Activated CD4-positive, alpha-beta T cell treated with anti-CD3 and anti-CD28 coated beads for 36 hours (primary cell): ENCODE measurements around the gene STARD5. TPM values are rescaled to one million over a fixed set of nuclear protein-coding genes. Genes with fewer than 3 reads are reported as not detected.
A peak's percentile ranks its signal among the peaks of the same experiment; 100 is the strongest.

ENCODE experiments used
- ATAC-seq: fragments of 200-7000 bp; cut with Tn5 transposase; one replicate; pipeline ENCODE4 v1.10.0; 2021; ENCODE audit warnings: mild to moderate bottlenecking, moderate library complexity
- CTCF ChIA-PET: fragments of 350-600 bp; sonication (Branson Sonifier 250); formaldehyde crosslinking; loops from one replicate; lab custom pipeline; 2021; ENCODE audit warnings: antibody characterized with exemption; lab: Charles Lee
- POLR2A ChIA-PET: fragments of 350-600 bp; sonication (Branson Sonifier 250); formaldehyde crosslinking; loops from one replicate; lab custom pipeline; 2021; ENCODE audit warnings: antibody characterized with exemption, inconsistent platforms; lab: Charles Lee
- DNase-seq: peaks from one replicate; pipeline ENCODE4 v3.0.0-alpha.2; 2020
- H3K27ac Mint-ChIP-seq: one replicate; pipeline ENCODE4 v1.8.0; 2021; ENCODE audit warnings: mixed read lengths
- H3K27me3 Mint-ChIP-seq: one replicate; pipeline ENCODE4 v1.8.0; 2021; ENCODE audit warnings: mixed read lengths
- H3K36me3 Mint-ChIP-seq: one replicate; pipeline ENCODE4 v1.8.0; 2021; ENCODE audit warnings: low read depth, mixed read lengths
- H3K4me1 Mint-ChIP-seq: one replicate; pipeline ENCODE4 v1.8.0; 2021; ENCODE audit warnings: mixed read lengths
- H3K4me3 Mint-ChIP-seq: one replicate; pipeline ENCODE4 v1.8.0; 2021; ENCODE audit warnings: mild to moderate bottlenecking, moderate library complexity, mixed read lengths
- H3K9me3 Mint-ChIP-seq: one replicate; pipeline ENCODE4 v1.8.0; 2021; ENCODE audit warnings: low read depth, mixed read lengths
- intact Hi-C, 2 experiments: fragments of 100-400 bp; cut with DNase I in 1 of 2; cut with micrococcal nuclease in 1 of 2; formaldehyde crosslinking; loops; one replicate each; pipeline versions ENCODE4 v1.14.2 to v1.15.1; 2022 to 2024; cut with DNase I, micrococcal nuclease
- total RNA-seq, 2 experiments: library from RNA; stranded (reverse); gene quantifications; one replicate each; pipeline ENCODE4 v1.2.3, GENCODE V29; 2021

STARD5 gene
- total RNA-seq, 2 experiments from 2014 or later: 8.9 to 9.2 TPM

DNA sequence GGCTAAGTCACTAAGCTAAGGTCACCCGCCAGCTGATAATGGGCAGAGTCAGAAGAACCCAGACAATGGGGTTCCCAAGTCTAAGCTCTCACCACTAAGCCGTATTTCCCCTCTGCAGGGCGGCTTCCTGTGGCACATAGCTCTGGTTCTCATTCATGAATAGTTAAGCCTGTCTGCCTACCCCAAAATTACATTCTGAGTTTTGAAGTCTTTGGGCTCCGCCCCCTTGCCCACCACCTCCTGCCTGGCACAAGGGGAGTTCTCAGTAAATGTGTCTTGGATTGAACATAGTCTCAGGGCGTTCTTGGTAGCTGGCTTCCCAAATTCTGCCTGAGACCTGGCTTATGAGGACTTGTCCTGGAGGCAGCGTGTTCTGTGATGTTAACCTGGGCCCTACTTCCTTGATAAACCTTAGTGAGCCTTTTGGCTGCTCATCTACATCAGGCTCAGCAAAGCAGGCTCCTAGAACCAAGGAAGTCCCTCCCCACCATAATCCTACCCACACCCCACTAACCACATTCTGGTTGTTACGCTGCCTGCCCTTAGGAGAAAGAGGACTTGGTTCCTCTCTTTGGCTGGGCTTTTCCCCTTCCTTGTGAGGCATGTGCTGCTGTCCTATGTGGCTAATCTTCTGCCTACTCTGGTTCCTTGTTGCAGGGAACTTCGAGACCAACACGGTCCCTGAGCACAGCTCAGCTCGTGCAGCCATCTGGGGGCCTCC lies 54.9 kb downstream of the STARD5 start:
- Mint-ChIP-seq H3K4me1 (peaks cover 37% of the 10 kb centered on the region), H3K27ac (no peak overlapping the region)
- POLR2A ChIA-PET: no interaction called here

DNA sequence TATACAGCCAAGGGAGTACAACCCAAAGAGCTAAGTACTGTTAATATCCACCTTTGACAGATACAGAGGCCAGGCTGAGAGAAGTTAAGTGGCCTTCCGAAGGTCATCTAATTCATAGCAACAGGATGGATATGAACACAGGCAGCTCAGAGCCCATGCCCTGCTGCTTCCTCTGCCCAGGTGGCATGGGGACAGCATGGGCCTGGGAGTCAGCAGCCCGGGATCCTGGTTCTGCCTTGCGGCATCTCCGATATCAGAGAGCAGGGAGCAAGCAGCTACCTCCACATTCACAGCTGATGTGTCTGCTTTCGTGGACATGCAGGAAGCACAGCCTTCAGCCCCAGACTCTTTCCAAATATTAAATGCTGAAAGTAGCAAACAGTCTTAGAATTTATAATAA lies 55.6 kb downstream of the STARD5 start:
- peaks cover 2% of the 10 kb centered on the region for H3K27me3 Mint-ChIP-seq
- H3K36me3 Mint-ChIP-seq: no peaks in the 10 kb centered on the region
- no peaks in the 10 kb centered on the region for H3K9me3 Mint-ChIP-seq
- no peak for DNase-seq
- H3K4me3 Mint-ChIP-seq: no peak overlapping the region
- no peak overlapping the region for H3K27ac Mint-ChIP-seq
- H3K4me1 Mint-ChIP-seq: peaks cover 37% of the 10 kb centered on the region
- CTCF ChIA-PET: interaction anchor here (0.6 to 5.7 kb wide), 17 partner anchors 10 to 311 kb away, joined by 3 to 184 read pairs (median 3); no protein-coding TSS in a partner anchor
- no peak for ATAC-seq
- intact Hi-C loops: no loop called here
- POLR2A ChIA-PET: no interaction called here

More for the DNA sequence above, 54.9 kb downstream of the STARD5 start:
- ATAC-seq: no peak
- CTCF ChIA-PET: interaction anchor here (0.5 to 5.7 kb wide), 14 partner anchors 10 to 312 kb away, joined by 3 to 184 read pairs (median 3); no protein-coding TSS in a partner anchor
- no peak overlapping the region for H3K4me3 Mint-ChIP-seq
- no peaks in the 10 kb centered on the region for H3K36me3 Mint-ChIP-seq
- DNase-seq: no peak
- peaks cover 2% of the 10 kb centered on the region for H3K27me3 Mint-ChIP-seq
- H3K9me3 Mint-ChIP-seq: no peaks in the 10 kb centered on the region
- intact Hi-C loops: no loop called here

DNA sequence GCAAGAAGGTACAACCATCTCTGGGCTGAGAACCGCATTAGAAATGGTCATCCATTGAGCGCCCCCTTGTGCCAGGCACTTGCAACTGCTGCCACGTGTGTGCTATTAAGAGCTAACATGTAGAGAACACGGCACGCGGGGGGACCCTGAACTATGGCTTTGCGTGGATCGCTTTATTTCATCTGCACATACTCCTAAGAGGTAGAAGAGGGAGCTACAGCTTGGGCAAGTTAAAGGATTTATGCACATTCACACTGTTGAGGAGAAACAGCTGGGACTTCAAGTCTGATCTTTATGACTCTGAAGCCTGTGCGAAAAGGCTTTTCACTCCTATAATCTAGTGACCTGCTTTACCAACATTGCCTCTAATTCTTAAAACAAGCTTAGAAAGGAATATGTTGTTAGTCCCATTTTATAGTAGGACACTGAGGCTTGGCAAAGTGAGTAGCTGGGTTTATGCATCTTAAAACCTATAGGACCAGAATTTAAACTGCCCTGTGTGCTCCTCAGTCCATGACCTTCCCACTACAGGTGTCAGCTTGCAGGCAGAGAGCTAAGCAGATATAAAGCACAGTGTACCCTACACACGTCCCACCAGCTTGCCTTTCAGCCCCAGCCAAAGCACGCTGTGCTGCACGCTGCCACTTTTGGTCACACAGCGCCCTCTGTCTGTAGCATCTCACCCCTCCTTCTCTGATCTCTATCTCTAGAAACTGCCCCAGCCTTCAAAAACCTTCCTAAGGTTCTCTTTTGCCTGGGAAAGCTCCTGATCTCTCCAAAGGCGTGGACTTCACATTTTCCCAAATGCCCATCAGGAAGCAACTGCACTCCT lies 57.8 kb downstream of the STARD5 start:
- ATAC-seq (peak; percentile 93), DNase-seq (peak; percentile 92)
- H3K4me3 Mint-ChIP-seq: peak overlapping the region; percentile 53
- peaks cover 2% of the 10 kb centered on the region for H3K27me3 Mint-ChIP-seq
- H3K9me3 Mint-ChIP-seq: no peaks in the 10 kb centered on the region
- H3K27ac Mint-ChIP-seq: peak overlapping the region; percentile 75
- H3K36me3 Mint-ChIP-seq: no peaks in the 10 kb centered on the region
- intact Hi-C loops: loop anchor here (1.0 to 2.0 kb wide), 9 partner anchors 111 to 811 kb away; partner anchors contain the start of gene TLNRD1 (in 1 of the 2)
- peaks cover 37% of the 10 kb centered on the region for H3K4me1 Mint-ChIP-seq
- CTCF ChIA-PET: interaction anchor here (0.5 to 5.7 kb wide), 129 partner anchors 9 to 1393 kb away, joined by 3 to 184 read pairs (median 5); partner anchors contain the start of genes CFAP161 and STARD5
- POLR2A ChIA-PET: interaction anchor here (0.6 to 0.7 kb wide), 3 partner anchors 35 to 601 kb away, joined by 3 to 6 read pairs (median 3); no protein-coding TSS in a partner anchor

DNA sequence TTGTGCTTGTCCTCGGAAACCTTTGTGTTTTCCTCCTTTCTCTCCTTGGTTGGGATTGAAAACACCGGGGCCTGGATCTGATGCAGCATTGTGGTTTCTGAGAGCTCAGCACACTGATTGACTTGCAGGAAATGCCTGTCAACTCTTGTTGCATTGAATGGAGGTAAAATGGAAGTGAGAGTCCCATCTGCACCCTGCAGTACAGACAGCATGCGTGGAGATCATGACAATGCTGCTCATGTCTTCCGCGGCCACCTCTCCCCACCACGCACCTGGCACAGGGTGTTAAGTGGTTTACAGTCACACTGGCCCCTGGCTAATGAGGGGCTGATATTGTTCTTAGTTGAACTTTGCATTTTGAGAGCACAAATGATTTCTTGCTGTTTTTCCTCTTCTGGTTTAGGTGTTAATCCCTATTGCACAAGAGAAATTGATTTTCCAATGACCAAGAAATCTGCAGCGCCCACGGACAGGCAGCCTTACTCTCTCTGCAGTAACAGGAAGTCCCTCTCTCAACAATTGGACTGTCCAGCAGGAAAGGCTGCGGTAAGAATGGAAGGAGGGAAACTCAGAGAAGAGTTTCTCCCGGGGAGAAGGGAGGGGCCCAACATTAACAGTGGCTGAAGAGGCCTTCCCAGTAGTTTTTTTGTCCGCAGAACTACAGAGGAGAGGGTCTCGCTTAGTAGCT lies 58.5 kb downstream of the STARD5 start:
- DNase-seq (no peak), ATAC-seq (no peak)
- peak overlapping the region; percentile 53 for H3K4me3 Mint-ChIP-seq
- H3K4me1 Mint-ChIP-seq: peaks cover 32% of the 10 kb centered on the region
- CTCF ChIA-PET: interaction anchor here (0.7 to 5.7 kb wide), 105 partner anchors 10 to 843 kb away, joined by 3 to 184 read pairs (median 6); partner anchors contain the start of genes CFAP161 and STARD5
- H3K27me3 Mint-ChIP-seq: peaks cover 2% of the 10 kb centered on the region
- no peaks in the 10 kb centered on the region for H3K36me3 Mint-ChIP-seq
- intact Hi-C loops: no loop called here
- POLR2A ChIA-PET: interaction anchor here (0.6 to 0.7 kb wide), 2 partner anchors 162 to 600 kb away, joined by 3 to 6 read pairs; no protein-coding TSS in a partner anchor
- H3K9me3 Mint-ChIP-seq: no peaks in the 10 kb centered on the region
- peak overlapping the region; percentile 17 for H3K27ac Mint-ChIP-seq

DNA sequence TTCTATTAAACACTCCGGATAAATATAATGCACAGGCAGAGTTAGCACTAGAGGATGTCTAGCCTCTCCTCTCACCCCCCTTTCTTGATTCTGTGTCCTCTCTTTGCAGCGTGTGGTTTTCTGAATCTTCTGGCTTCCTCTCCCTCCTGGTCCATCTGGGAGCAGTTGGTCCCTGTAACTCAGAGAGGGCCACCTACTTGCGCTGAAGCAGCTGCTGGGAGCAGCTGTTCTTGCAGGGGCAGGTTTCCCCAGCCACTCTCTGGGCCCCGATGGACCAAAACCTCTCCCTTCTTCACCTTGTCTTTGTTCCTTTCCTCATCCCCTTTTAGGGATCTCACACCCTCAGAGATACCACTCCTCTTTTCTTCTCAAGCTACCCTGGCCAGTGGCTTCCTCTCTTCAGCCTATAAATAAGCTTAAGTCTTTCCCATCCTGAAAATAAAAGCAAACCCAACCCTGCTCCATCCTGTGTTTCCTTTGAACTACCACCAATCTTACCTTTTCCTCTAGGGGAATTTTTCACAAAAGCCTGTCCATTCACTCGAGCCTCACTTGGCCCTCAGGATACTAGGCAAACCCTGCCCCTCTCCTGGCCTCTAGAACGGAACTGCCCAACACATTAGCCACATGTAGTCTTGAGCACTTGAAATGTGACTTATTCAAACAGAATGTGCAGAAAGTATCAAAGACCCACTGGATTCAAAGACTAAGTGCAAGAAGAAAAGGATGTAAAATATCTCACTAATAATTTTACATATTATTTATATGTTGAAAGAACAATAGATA lies 59.7 kb downstream of the STARD5 start:
- DNase-seq (no peak), ATAC-seq (no peak)
- intact Hi-C loops: no loop called here
- ChIA-PET CTCF (interaction anchor here (0.7 to 5.7 kb wide), 4 partner anchors 9 to 156 kb away, joined by 3 to 90 read pairs (median 4); no protein-coding TSS in a partner anchor), POLR2A (no interaction called here)
- Mint-ChIP-seq H3K9me3 (no peaks in the 10 kb centered on the region), H3K27me3 (peaks cover 2% of the 10 kb centered on the region), H3K4me1 (peaks cover 24% of the 10 kb centered on the region), H3K36me3 (no peaks in the 10 kb centered on the region), H3K27ac (no peak overlapping the region), H3K4me3 (no peak overlapping the region)

DNA sequence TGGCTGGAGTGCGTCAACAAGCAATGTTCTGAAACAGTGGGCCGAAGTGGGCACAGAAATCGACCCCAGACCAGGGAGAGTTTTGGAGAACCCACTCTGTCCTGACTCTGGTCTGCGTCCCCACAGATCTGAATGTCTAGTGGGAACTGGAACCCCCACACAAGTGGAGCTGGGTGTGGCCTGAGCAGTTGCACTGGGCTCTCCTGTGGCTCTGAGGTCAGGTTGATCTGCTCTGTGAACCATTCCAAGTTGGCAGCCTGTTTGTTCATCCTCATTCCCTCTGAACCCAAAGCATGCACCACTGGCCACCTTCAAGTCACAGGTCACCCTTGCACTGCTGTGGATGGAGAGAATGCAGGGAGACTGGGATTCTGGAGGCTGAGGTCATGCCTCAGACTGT lies 60.5 kb downstream of the STARD5 start:
- Mint-ChIP-seq H3K36me3 (no peaks in the 10 kb centered on the region), H3K4me3 (no peak overlapping the region), H3K4me1 (peaks cover 20% of the 10 kb centered on the region), H3K27me3 (peaks cover 2% of the 10 kb centered on the region), H3K9me3 (no peaks in the 10 kb centered on the region), H3K27ac (no peak overlapping the region)
- ATAC-seq: no peak
- ChIA-PET POLR2A (no interaction called here), CTCF (interaction anchor here (0.7 to 1.5 kb wide), 8 partner anchors 9 to 289 kb away, joined by 3 to 7 read pairs (median 4); no protein-coding TSS in a partner anchor)
- DNase-seq: no peak
- intact Hi-C loops: no loop called here

DNA sequence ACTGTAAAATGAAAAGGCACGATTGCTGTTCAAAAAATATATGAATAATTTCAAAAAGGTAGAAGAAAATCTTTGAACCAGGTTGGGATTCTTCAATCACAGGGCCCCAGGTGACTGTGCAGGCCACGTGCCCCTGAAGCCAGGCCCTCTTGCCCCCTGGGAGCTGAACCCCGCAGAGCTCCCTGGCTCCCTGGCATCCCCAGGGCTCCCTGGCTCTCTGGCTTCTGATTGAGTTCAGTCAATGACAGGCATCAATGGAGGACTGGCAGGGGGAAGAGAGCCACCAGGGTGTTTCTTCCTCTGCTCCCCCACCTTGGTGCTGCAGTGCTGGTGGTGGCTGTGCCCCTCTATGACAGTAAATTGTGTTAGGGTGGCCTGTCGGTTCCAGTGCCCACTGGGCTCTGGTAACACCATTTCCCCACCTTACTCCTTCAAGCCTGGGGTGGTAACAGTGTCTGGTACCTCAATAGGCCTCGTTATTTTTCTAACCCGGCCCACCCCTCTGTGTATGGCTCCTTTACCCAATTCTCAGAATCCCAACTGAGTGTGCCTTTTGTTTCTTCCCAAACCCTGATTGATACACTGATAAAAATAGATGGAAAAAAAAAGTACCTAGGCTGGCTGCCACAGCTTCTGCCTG lies 62.6 kb downstream of the STARD5 start:
- ATAC-seq (no peak), DNase-seq (no peak)
- no peak overlapping the region for H3K4me3 Mint-ChIP-seq
- ChIA-PET CTCF (interaction anchor here (0.7 to 1.3 kb wide), 3 partner anchors 14 to 106 kb away, joined by 3 read pairs; no protein-coding TSS in a partner anchor), POLR2A (interaction anchor here (0.6 kb wide), 1 partner anchor 106 kb away, joined by 3 read pairs; no protein-coding TSS in a partner anchor)
- H3K27me3 Mint-ChIP-seq: peaks cover 6% of the 10 kb centered on the region
- no peaks in the 10 kb centered on the region for H3K36me3 Mint-ChIP-seq
- H3K27ac Mint-ChIP-seq: no peak overlapping the region
- H3K9me3 Mint-ChIP-seq: no peaks in the 10 kb centered on the region
- H3K4me1 Mint-ChIP-seq: peaks cover 13% of the 10 kb centered on the region
- intact Hi-C loops: no loop called here

DNA sequence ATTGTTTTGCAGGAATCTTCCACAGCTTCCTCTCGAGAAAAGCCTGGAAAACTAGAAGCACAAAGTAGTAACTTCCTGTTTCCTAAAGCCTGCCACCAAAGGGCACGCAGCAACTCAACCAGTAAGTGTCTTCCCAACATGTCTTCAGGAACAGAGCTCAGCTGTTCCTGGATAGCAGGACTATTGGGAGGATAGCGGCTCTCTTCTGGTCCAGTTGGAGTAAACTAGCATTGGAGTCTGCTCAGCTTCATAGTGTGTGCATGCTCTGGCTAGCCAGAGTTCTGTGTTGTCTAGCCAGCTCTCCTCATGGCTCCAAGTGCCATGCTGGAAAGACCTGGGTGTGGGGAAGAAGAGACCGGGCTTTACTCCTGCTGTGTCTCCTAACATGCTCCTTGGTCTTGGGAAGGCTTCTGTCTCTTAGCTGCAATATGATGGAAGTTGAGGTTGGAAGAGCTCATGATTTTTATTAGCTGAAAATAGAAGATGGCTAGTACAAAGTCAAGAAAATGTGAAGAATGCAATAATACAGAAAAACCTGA lies 64.1 kb downstream of the STARD5 start:
- intact Hi-C loops: no loop called here
- DNase-seq: no peak
- H3K9me3 Mint-ChIP-seq: no peaks in the 10 kb centered on the region
- POLR2A ChIA-PET: no interaction called here
- H3K27me3 Mint-ChIP-seq: peaks cover 6% of the 10 kb centered on the region
- no peak overlapping the region for H3K27ac Mint-ChIP-seq
- no peaks in the 10 kb centered on the region for H3K36me3 Mint-ChIP-seq
- H3K4me3 Mint-ChIP-seq: no peak overlapping the region
- CTCF ChIA-PET: interaction anchor here (0.8 to 1.4 kb wide), 8 partner anchors 11 to 456 kb away, joined by 3 to 5 read pairs (median 3); no protein-coding TSS in a partner anchor
- no peak for ATAC-seq
- no peaks in the 10 kb centered on the region for H3K4me1 Mint-ChIP-seq
